ENCODE results near the gene PCCB. TPM values are rescaled to one million over a fixed set of nuclear protein-coding genes. Genes with fewer than 3 reads are reported as not detected.

Gene PCCB
- total and polyA plus RNA-seq, 2 of the 8 experiments (the other 6 are each of a cell fraction or from before 2014, with no cell fraction given) = 56.7 to 84.4 TPM

DNA sequence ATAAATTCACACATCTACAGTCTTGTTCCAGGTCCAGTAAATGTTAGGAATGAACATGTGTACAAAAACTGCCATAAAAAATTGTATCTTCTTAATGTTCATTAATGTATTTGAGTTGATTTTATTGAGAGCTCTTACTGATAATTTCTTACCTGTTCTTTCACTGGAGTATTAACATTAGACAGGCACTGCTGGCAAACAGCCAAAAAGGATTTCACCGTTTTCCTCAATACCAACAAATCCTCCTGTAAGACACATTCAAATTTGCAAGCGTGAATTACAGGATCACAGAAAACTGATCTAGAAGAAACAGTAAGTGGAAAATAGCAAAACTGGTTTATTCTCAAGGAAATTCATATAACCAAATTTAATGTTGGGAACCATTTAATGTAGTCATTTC, 127.4 kb downstream of the PCCB start:
- Histone ChIP-seq H4K5ac (ENCODE audit: insufficient read length, low read depth, low read length) (no peak overlapping the region), H2BK12ac (ENCODE audit: low read depth, low read length) (no peak overlapping the region), H3K4me2 (ENCODE audit: insufficient read depth in 1 of 2, low read depth in 2 of 2, low read length in 2 of 2) (no peak overlapping the region), H3K56ac (replicated peaks; ENCODE audit: insufficient read length, low read depth, low read length) (no peak overlapping the region), H3K79me1 (ENCODE audit: low read depth, low read length) (no peaks in the 10 kb centered on the region), H4K91ac (replicated peaks; ENCODE audit: insufficient read length, low read length) (no peak overlapping the region), H3K23ac (ENCODE audit: insufficient read length) (no peak overlapping the region), H3K14ac (ENCODE audit: insufficient read length) (no peak overlapping the region), H3K79me2 (ENCODE audit: control insufficient read depth in 1 of 2, insufficient read depth in 2 of 2, low read length in 2 of 2) (no peaks in the 10 kb centered on the region), H2BK120ac (replicated peaks; ENCODE audit: low read depth, low read length) (no peak overlapping the region), H3K4me1 (replicated peaks in 1 of 4; ENCODE audit: control insufficient read depth in 3 of 4, insufficient read depth in 4 of 4, low read length in 3 of 4) (no peaks in the 10 kb centered on the region), H3K4me3 (ENCODE audit: extremely low read depth in 1 of 4, insufficient read depth in 2 of 4, low read depth in 3 of 4, low read length in 4 of 4) (no peak overlapping the region), H2AFZ (ENCODE audit: low read length) (no peak overlapping the region), H2BK20ac (ENCODE audit: low read length) (no peak overlapping the region), H2BK15ac (ENCODE audit: low read length) (no peak overlapping the region), H3K27ac (ENCODE audit: low read depth, low read length) (no peak overlapping the region), H3K36me3 (ENCODE audit: control insufficient read depth in 2 of 4, insufficient read depth in 4 of 4, low read length in 3 of 4) (peaks cover 0 to 4% (median 0%) of the 10 kb centered on the region in 4 experiments; a peak in 1 of 8 replicates), H4K20me1 (replicated peaks in 1 of 2; ENCODE audit: control insufficient read depth in 1 of 2, insufficient read depth in 2 of 2, low read length in 2 of 2) (no peaks in the 10 kb centered on the region), H2BK5ac (ENCODE audit: low read depth, low read length) (no peak overlapping the region), H3K9me3 (ENCODE audit: insufficient read depth in 2 of 2, low read depth in 1 of 2, low read length in 1 of 2) (no peaks in the 10 kb centered on the region), H3K9ac (replicated peaks in 1 of 4; ENCODE audit: extremely low read depth in 1 of 4, low read depth in 3 of 4, low read length in 3 of 4) (no peak overlapping the region), H3K23me2 (ENCODE audit: low read depth, low read length) (no peaks in the 10 kb centered on the region), H3K18ac (ENCODE audit: extremely low read depth, low read length) (no peak overlapping the region), H2AK5ac (ENCODE audit: low read depth, low read length) (no peak overlapping the region), H3K27me3 (replicated peaks in 1 of 4; ENCODE audit: control insufficient read depth in 3 of 4, extremely low read depth in 1 of 4, insufficient read depth in 3 of 4, low read length in 3 of 4) (no peaks in the 10 kb centered on the region), H3K4ac (replicated peaks; ENCODE audit: insufficient read length, low read depth, low read length) (no peak overlapping the region), H4K8ac (ENCODE audit: extremely low read depth, insufficient read depth, low read length) (no peak overlapping the region)
- TF ChIP-seq BACH1 (IDR thresholded peaks at IDR 0.05; ENCODE audit: low read length) (no peak), POU5F1 (IDR thresholded peaks at IDR 0.05; ENCODE audit: low read depth, low read length) (no peak), NRF1 (IDR thresholded peaks at IDR 0.05; ENCODE audit: low read depth, low read length) (no peak), BCL11A (IDR thresholded peaks at IDR 0.05; ENCODE audit: low read depth in 2 of 2, low read length in 2 of 2) (no peak), SIX5 (IDR thresholded peaks at IDR 0.05; ENCODE audit: low read depth, low read length) (no peak), RXRA (IDR thresholded peaks at IDR 0.05; ENCODE audit: insufficient read depth, low read depth, low read length) (no peak), ZNF274 (IDR thresholded peaks at IDR 0.05; ENCODE audit: borderline replicate concordance, extremely low read depth, low read length) (no peak)
- WGBS, 2 experiments (ENCODE audit: extremely low coverage in 1 of 2, insufficient coverage in 1 of 2, insufficient read length in 1 of 2, insufficient replicate concordance in 2 of 2, low coverage in 1 of 2, low lambda C conversion rate in 2 of 2, missing lambda C conversion rate in 1 of 2) = 86% methylated on average over 2 of the region's 2 CpGs; no CpG with 5 or more reads in 1 of the 2 experiments
- ChIA-PET POLR2A (ENCODE audit: partially characterized antibody) (no interaction called here), CTCF (ENCODE audit: partially characterized antibody) (interaction anchor here (1.3 kb wide), 1 partner anchor 12 kb away, joined by 3 read pairs; no protein-coding TSS in a partner anchor)
- no peak for FAIRE-seq
- DNase-seq (ENCODE audit: low read depth in 1 of 2, low spot score in 2 of 2) = no peak
